NCI-H748 treated with DMSO at 0.1 percent for 48 hours (cell line): ENCODE measurements around the gene NDST1.

Source experiments
- DNase-seq: peaks from one replicate; lab custom pipeline; 2025; lab: John Stamatoyannopoulos, UW

NDST1 gene

DNA sequence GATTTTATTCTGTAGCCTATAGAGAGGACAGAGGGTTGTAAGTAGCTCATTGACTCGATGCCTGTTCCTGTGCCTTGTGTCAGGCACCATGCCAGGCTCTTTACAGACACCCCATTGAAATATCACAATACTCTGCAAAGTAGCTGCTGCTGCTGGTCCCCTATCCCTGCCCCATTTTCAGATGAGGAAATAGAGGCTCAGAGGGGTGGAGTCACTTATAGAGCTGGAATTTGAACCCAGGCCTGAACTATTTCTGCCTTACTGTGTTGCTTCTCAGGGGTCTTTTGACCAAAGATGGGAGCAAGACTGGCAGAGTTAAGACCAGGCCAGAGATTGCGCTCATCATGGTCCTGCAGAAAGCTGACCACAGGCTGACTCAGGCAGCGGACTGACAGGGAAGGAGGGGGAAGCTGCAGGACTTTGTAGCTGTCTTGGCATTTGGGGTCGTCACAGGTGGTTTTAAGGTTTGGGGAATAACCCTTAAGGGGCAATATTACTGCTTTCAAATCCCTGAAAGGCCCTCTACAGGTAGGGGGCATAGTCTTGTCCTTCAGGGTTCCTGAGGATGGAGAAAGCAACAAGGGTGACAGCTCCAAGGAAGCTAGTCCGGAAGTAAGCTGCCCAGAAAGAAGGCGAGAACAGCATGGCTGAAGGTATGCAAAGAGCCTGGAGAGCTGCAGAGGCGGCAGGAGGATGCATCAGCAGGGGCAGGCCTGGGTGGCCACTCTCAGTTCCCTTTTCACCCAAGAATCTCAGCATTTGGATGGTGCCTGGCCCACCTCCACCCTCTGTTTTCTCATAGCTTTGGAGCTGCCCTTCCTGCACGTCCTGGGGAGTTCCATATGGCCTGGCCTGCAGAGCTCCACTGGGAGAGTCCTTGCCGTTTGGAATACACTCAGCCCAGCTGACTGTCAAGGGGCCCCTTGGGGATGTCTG, 18.3 kb upstream of the NDST1 start:
- no peak for DNase-seq

DNA sequence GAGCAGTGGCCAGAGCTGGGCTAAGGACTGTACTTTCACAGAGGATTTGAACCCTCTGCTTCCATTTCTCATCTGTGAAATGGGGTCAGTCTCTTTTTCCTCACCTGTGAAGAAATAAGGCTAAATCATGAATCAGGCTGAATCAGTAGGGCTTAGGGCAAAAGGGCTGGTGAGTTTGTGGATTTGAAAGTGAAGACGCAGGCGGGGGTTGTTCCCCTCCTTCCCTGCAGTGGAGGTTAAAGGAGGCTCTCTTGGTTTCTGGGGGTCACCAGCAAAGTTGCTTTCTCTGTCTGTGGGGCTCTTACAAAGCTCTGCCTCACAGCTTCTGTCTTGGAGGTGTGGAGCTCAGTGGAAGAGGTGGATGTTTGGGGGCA, 17.6 kb upstream of the NDST1 start:
- DNase-seq: no peak

DNA sequence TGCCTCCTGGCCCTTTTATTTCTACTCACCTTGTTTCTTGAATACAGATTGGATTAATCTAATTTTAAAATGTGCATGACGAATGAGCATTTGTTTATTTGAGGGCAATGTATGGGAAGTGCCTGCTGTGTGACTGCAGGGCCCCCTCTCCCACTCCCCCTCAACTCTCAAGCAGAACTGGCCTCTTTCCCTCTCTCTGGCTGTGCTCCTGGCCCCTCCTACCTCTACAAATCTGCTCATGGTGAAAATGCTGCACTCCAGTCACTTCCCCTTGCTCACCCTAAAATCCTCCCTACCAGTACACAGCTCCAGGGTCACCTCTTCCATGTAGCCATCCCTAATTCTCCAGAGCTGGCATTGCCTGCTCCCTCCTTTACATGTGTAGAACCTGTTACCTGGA, 17.2 kb upstream of the NDST1 start:
- no peak for DNase-seq

DNA sequence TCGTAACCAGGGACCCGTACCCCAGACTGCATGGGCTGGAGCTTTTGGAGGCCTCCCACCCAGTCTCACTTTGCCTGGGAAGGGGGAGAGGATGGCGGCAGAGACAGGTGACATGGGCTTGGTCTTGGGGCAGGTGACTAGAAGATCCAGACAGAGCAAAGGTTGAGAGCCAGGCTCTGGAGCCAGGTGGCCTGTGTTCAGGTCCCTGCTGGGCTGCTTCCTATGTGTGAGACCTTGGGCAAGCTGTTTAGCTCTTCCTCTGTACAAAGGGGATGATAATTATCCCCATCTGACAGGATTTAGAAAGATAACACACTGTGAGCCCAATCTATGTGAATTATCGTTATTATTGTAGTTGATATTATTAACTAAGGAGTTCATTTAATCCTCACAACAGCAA, 16.1 kb upstream of the NDST1 start:
- no peak for DNase-seq

DNA sequence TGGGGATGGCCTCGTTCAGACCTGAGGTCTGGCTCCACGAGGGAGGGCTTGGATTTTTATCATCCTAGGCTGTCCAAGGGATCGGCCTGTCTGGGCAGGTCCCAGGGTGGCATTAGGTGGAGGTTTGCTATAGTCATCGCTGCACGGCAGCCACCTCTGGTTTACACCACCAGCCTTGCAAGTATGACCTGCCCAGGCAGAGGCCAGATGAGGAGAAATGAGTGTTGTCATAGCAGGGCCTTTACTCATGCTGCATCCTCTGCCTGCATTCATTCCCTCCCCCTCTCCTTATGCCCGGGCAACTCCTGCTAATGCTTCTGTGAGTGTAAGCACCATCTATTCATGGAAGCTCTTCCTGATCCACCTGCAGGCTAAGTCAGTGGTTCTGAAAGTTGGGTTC, 15.3 kb upstream of the NDST1 start:
- no peak for DNase-seq

DNA sequence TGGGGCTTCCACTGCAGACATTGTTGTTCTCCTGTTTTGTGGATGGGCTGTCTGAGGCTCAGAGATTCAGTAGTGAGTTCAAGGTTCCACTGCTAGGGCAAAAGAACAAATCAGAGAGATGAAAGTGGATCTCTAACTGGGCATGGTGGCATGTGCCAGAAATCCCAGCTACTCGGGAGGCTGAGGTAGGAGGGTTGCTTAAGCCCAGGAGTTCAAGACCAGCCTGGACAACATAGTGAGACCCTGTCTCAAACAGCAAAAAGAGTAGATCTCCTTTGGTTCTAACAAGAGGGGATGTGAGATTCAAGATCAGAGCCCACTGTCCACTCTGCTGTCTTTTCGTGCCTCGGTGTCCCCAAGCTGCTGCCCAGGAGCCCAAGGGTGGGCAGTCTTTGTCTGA, 11.8 kb upstream of the NDST1 start:
- no peak for DNase-seq

DNA sequence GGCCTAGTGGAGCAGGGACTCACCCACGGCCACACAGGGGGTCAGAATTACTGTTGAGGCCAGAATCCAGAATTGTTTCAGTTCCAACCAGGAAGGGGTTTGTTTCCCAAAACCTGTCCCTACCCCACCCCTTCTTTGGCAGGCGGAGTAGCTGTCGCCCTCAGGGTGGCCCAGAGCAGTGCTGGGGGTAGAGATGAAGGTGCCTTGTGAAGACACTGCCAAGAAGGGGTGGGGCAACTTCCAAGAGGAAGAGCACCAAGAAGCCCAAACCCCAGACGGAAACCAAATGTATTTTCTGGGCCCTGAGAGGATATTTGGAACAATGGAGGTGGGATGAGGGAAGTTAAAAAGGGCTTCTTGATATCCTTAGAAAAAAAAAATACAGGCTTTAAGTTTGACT, 11.4 kb upstream of the NDST1 start:
- DNase-seq: no peak

DNA sequence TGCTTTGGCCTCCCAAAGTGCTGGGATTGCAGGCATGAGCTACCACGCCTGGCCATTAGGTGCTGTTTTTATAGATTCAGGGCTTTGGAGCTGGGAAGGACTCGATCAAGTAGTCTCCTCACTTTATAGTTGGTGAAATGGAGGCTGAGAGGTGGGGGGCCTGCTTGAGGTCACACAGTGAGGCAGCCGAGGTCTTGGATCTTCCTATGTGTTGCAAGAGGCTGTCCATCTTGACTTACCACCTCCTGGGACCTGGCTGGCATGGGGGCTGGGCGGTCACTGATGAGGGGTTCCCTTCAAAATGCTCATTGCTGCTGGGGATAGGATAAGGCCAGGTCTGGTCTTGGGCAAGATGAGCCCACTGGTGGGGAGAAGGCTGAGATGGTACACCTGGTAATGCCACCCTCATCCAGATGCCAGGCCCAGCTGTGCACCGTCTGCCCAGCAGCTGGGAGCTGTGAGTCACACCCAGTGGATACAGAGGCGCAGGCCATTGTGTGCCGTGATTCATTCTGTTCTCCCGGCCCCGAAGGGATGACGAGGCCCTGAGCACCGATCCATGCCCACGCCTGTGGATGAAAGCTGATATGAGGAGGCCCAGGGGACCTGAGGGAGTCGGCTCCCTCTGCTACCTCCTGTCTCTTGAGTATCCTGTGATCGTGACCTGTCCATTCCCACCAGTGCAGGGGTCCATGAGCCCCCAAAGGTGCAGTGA, 10.5 kb upstream of the NDST1 start:
- DNase-seq: no peak

DNA sequence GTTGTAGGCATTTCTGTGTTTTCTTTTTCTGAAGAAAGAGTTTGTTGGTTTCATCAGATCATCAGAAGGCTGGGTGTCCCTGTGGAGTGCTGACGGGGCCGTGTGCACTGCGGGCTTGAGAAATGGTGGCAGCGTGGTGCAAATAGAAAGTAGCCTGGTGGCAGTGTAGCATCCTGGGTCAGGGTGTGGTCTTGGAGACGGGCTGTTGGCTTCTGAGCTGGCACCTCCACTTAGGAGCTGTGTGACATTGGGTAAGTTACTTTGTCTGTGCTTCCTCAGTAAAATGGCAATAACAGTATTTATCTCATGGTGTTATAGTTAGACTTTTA, 10.0 kb upstream of the NDST1 start:
- DNase-seq: no peak

DNA sequence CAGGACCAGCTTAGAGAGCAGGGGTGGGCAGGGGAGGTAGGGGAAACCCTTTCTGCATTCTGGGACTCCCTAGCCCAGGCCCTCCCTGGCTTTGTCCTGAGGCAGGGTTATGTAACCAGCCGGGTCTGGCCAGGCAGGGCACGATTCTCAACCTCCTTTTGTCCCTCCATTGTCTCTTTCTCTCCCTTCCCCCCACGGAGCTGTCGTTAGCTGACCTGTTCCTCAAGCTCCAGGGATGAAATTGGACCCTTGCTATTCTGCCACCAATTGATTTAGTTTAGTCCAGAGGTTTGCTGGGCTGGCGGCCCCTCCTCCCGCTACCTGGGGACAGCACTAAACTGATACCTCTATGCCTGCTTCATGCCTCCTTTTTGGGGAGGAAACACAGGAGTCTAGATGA, 9.4 kb upstream of the NDST1 start:
- DNase-seq: no peak

DNA sequence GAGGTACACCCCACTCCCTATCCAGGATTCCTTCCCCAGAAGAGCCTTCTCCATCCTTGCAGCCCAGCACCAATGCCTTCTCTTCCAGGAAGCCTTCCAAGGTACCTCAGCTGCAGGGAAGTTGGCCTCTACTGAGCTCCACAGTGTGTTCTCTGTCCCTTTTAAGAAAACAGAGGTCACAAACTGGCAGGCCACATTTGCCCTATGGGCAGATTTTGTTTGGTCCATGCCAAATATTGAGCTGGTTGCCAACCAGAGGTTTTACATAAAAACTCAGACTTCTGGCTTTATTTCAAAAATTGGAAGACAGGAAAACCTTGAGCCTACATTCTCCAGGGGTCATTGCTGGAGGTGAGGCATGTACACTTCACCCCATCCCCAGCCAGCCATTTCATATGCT, 9.0 kb upstream of the NDST1 start:
- no peak for DNase-seq

DNA sequence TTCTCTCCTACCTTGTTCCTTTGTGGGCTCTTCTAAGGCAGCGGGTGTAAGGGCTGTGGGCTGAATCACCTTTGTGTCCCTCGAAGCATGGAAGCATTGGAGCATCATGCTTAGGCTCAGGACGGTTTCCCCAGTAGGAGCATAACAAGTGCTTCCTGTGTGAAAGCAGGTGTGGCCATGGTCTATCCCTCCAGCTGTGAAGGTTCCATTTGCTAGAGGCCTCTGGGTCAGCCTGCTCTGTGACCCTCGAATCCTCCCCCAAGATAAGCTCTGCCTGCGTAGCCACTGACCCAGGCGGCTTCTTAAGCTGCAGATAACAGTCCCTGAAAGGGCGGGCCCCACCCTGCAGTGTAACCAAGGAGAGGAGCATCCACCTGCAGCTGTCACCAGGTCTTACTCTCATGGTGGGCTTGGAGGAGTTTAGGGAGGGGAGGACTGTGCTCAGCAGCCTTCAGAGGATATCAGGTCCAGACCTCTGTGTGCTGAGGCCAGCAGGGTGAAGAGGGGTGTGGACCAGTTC, 8.4 kb upstream of the NDST1 start:
- DNase-seq: no peak

DNA sequence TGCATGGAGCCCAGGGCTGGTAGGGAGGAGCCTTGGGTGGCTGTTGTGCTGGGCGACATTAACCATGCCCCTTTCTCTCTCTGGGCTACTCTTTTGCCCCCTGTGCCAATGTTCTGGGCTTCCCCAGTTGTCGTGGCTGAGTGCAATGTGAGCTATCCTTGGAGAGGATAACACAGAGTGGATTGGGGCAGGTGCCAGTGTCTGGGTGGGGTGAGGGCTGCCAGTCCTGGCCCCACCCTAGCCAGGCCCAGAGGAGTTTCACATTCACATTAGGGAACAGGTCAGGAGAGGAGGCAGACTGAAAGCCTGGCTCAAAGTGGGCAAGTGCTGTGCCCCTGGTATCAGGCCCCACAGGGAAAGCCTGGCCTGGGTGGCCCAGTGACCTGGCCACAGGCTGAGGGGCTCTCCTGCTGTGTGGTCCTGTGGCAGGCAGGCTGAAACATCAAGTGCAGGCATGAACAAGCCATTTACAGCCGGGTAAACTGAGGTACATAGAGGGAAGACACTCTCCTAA, 7.5 kb upstream of the NDST1 start:
- DNase-seq: no peak

DNA sequence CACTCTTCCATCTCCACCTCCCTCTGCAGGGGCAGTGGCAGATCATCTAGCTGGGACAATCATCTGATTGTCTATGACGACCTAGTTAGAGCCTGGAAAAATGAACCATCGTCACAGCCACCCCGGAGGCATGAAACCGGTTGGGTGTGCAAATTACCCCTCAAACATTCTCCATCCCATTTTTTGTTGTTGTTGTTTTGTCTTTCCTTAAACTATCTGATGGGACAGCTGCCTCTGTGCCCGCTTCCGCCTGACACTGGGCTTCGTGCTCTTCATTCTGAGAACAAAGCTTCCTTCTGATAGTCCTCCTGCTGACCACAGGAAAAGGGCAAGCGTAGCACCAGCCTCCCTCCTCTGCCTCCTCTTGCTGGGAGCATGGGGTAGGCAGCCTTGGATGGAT, 7.0 kb upstream of the NDST1 start:
- no peak for DNase-seq

DNA sequence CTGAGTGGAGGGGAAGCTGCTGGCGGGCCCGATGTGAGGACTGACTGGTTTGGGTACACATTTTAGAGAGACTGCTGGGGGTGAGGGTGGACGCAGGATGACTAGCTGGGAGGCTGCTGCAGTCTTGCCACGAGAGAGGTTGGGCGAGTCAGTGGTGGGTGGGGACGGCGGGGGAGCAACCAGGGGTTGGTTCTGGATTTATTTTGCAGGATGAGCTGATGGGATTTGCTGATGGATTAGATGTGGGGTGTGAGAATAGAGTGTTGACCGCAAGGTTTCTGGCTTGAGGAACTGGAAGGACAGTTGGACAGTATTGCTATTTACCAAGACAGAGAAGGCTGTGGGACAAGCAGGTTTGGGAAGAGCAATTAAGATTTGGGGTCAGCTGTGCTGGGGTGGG, 5.8 kb upstream of the NDST1 start:
- no peak for DNase-seq

DNA sequence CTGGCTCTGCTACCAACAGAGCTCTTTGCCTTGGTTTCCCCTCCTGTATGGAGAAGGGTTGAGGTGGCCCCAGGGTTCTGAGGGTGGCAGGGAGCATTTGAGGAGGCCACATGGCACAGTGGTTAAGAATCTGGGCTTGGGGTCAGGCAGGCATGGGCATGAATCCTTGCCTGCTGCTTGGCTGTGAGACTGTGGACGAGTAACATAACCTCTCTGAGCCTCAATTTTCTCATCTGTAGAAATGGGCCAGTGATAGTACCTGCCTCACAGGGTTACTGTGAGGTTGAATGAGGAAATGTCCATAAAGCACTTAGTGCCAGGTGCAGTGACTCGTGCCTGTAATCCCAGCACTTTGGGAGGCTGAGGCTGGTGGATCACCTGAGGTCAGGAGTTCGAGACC, 5.1 kb upstream of the NDST1 start:
- DNase-seq: no peak

DNA sequence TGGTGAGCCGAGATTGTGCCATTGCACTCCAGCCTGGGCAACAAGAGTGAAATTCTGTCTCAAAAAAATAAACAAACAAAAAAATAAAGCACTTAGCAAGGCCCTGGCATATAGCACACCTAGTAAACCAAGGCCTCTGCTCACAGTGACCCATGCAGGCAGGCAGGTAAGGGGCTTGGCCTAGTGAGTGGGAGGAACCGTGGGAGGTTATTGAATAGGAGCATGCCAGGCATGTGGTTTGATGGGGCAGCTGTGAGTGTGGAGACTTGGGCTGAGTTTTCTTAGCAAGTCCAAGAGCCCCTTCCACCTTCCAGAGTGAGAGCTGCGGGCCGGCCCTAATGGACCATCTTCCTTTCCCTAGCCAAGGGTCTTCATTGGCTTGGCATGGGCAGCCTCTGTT, 4.5 kb upstream of the NDST1 start:
- DNase-seq: no peak

DNA sequence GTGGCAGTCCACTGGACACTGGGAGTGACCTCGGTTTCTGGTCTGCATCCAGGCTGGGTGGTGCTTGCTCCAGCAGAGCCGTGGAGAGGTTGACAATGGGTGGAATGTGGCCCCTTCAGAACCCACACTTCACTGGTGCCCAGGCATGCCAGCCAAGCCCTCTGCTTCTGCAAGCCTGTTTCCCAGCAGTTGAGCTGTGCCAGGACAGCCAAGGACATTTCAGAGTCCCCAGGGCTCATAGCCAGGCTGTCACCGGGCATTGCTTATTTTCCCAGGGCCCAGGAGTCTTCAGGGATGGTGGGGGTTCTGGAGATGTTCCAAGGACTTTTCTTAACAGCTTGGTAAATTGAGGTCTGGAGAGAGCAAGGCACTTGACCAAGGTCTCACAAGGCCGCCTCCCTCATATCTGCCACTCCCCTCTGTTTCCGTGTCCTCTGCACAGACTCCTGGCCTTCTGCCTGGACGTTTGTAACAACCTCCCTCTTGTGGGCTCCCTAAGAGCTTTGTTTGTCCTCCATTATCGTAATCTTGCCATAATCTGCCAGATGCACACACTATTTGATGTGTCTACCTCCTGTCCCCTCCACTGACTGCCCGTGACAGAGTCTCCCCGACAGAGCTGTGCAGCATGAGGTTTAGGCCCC, 3.8 kb upstream of the NDST1 start:
- DNase-seq: no peak

DNA sequence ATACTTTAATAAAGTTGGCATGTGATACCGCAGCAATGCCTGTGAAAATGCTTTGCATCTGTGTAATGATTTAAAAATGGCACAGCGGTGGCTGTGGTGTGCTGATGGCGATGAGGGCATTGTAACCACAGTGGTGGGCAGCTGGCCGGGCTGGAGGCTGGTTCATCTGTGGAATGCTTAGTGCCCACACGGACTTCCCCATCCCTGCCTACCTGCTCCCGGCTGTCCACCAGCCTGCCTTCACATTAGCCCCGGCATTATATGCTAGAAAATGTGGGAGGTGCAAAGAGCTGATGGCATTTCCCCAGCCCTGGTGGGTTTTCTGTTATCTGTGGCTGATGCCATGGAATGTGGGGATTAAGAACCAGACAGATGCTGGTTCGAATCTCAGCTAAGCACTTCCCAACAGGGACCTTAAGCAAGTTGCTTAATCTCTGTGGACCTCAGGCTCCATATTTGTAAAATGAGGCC, 2.9 kb upstream of the NDST1 start:
- no peak for DNase-seq

DNA sequence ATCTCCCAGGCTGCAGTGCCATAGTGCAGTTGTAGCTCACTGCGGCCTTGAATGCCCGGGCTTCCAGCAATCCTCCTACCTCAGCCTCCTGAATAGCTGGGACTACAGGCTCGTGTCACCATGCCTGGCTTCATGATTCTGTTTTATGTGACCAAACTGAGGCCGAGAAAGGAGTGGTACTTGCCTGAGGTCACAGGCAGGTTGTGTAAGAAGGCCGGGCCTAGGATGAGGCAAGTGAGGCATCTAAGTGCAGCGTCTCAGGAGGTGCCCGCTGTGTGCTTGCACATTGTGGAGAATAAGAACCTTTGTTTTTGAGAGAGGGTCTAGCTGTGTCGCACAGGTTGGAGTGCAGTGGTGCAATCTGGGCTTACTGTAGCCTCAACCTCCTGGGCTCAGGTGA, 2.1 kb upstream of the NDST1 start:
- no peak for DNase-seq

DNA sequence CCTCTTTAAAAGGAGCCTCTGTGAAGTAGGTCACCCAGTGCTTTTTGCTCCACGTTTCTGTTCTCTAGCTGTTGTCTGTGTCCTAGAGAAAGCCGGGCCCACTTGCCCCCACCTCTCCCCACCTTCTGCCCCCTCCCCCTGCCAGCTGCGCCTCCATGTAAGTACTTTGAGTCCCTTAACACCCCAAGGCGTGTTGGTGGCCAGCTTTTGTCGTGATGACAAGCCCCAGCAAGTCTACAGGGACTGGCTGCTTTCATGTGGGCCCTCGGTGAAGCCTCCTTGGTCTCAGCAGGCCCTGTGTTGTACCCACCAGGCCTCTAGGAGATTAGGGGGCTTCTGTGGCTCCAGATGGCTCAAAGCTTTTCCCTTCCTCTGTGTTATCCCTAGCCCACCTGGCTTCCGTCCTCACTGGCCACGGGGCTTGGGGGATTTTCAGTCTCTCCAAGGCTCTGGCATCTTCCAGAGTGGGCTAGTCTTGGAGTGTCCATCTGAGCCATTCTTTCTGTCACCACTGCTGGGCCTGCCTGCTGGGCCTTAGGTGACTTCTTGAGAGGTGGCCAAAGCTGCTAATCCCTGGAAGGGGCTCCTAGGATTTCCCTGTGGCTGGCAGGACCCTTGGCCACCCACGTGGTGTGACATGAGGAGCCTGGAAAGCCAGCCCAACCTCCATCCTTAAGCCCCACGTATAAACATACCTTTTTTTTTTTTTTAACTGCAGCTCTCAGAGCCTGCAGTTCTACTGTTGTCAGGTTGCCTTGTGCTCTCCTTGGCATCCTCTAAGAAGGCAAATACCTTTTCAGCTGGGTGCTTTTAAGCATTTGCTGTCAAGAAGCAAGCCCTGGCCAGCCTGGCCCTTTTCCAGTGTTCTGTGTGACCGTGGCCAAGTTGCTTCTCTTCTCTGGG, 1.1 kb upstream of the NDST1 start:
- no peak for DNase-seq

DNA sequence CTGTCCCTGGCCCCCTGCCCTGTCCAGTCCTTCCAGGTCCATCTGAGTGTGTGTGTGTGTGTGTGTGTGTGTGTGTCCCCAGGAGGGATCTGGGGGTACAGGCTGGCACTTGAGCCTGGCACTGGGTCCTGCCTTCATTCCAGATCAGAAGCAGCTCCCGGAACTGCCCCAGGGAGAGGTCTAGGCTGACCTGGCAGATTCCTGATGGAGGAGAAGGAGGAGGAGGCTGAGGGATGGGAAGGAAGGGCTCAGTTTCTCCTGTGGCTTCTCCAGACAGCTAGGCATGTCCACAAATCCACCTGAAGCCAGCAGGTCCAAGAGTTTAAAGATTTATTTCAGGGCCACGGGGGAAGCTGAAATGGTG, 328 bp downstream of the NDST1 start:
- no peak for DNase-seq
